T-helper 1 cell (primary cell): Measurements from ENCODE around the gene BPIFB1.

Source experiments
- DNase-seq, 5 donors: peaks; one replicate each; pipeline ENCODE4 v3.0.0-alpha.2; 2012 to 2020

The BPIFB1 gene

DNA sequence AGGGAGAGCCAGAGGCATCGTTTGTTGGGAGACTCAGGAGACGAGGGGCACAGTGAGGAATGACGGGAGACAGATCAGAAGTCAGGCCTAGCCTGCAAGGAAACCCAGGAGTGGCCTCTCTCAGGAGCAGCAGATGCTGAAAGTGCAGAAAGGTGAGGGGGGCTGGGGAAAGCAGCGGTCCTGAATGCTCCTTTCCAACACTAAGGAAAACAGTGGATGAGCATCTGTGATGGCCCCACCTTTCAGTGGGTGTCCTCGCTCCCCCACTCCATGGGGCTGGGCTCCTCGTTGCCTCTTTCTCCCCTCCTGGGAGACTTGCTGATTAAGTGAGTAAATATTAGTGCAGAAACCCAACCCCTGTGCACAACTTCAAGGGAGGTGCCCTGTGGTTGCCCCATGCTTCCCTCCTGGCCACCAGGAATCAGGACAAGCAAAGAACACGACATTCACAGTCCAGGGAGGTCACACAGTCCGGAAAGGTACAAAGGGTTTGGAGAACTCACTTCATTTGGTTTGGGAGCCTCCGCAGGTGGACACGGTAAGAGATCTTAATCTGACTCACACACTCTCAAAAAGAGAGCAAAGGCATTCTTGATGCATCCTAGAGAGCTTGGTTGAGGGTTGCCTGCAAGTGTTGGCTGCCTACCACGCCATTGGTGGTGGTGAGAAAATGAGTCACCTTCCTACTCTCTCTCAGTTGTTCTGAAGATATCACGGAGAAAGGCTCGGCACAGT lies 9.7 kb upstream of the BPIFB1 start:
- no peak for DNase-seq

DNA sequence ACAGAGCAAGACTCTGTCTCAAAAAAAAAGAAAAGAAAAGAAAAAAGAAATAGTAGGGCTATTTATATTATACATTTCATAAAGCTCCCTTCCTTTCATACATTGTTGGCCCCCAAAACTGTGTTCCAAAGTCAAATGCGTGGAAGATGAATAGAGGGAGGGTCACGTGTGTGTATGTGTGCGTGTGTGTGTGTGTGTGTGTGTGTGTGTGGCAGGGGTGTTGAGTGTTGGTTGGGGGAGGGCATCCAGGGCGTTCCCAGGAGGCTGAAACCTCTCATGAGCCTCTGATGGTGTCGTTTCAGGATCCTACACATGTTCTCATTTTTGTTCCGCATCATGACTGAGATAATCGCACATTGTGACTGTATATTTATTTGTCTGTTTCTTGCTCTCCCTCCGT lies 7.8 kb upstream of the BPIFB1 start:
- DNase-seq, result no peak

DNA sequence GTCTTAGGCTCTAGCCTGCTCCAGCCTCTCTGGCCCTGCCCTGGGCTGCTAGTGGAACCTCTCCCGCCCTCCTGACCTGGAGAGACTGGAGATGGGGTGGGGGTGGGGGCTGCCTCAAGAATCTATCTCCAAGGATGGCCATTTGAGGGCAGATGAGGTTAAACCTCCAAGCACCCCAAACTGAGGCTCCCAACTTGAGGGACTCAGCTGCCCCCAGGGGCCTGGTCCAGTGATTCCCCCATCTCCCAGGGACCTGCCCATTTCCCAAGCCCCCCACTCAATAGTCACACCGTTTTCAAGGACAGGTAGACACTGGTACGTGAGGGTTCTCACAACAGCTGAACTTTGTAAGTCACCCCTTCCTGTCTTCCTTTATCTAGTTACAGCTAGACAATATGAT lies 7.1 kb upstream of the BPIFB1 start:
- no peak for DNase-seq

DNA sequence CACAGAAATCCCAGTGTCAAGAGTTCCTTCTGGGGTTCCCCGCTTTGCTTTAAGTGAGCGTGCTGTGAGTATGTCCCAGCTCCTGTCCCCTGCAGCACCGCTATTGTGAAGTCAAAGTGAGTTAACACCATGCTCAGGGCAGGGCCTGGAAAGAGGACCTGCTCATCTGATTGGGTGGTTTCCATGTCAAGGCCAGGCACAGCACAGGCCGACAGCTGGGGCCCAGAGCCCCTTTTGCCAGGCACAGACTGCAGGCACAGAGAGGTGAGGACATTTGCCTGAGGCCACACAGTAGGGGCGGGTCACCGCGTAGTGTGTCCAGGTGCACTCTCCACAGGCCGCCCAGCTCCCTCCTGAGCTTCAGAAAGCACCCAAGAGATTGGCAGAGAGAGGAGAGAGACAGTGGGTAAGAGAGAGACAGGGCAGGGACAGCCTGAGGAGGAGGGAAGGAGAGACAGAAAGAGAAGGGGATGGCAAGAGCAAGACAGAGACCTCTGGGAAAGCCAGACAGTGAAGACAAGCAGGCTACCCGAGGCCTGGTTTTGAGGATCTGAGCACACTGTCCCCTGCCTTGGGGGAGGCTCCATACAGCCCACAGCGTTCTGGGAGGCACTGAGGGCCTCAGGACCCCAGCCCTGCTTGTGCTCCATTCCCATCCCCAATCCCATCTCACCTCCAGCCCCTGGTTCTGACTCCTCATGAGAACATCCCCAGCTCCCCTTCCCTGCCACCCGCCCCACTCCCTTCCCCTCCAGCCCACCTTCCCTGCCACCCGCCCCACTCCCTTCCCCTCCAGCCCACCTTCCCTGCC lies 6.5 kb upstream of the BPIFB1 start:
- no peak for DNase-seq

DNA sequence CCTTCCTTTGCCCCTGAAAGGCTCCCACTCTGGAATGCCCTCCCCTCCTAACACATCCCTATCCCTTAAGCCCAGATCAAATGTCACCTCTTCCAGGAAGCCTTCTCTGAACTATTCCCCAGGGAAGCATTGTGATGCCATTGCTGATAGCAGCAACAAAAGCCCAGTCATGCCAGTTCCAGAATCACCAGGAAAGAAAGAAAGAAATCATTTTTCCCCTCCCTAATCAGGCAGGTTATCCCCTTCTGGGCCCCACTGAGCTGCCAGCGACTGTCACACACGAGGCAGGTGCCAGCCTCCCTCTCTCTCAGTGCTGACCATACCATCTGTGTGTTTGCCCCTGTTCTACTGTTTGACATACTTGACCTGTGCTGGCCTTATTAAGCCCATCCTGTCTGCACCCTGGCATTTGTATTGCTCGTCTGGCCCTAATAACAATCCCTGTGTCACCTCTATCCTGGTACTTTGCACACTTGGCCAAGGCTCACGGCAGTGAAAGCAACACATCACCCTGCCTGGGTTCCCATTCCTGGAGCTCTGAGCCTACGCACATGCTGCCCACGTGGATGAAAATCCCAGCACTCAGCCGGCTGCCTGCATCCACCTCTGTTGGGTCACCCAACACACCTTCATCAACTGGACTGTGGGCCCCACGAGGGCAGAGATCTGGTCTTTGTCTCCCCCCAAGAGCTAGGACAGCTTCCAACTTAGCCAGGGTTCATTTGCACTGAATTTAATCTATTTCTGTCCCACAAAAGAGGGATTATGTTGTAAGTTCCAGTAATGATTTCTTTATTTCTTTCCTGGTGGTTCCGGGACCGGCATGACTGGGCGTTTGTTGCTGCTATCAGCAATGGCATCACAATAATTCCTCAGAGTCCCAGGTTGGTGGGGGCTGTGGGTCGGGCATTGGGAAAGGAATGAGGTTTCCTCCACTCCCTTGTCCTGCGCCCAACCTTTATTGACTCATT lies 5.3 kb upstream of the BPIFB1 start:
- DNase-seq, result no peak

DNA sequence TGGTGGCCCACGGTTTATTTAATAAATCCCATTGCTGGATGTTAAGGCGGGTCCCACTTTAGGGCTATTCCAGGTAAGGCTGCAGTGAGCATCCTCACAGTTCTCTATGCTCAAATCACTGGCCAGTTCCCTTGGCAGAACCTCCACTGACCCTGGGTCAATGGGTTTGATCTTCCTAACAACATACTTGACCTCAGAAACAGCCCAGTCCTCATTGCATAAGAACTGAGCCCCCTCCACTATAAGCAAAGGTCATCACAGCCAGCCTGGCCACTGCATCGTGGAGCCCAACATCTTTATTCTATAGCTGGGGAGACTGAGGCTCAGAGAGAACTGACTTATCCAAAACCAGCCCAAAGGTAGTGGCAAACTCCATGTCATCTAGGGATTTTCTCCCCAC lies 4.3 kb upstream of the BPIFB1 start:
- DNase-seq, result no peak

DNA sequence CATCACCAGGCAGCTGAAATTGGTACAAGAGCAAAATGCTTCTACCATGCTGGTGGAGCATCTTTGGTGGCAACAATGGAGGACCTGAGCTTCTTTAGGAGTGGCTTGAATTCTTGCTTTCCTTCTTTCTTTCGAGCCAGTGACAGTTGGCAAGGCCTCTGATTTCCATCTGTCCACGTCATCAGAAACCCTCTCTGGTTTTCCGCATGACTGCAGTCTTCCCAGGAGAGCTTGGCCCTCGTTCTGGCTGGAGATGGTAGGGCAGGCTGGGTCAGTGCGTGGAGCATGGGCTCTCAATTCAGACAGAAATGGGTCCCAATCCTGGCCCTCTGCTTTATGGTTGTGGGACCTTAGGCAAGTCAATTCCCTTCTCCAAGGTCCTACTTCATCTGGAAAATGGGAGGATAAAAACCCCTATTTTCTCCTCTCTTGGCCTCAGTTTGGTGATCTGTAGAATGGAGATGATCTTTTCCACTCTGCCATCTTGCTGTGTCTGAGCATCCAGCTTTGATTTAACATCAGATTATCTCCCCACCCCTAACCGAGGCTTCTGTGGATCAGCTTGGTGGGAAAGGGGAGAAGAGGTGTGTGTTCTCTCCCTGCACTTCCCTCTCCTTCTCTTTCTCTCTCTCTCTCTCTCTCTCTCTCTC lies 3.6 kb upstream of the BPIFB1 start:
- no peak for DNase-seq

DNA sequence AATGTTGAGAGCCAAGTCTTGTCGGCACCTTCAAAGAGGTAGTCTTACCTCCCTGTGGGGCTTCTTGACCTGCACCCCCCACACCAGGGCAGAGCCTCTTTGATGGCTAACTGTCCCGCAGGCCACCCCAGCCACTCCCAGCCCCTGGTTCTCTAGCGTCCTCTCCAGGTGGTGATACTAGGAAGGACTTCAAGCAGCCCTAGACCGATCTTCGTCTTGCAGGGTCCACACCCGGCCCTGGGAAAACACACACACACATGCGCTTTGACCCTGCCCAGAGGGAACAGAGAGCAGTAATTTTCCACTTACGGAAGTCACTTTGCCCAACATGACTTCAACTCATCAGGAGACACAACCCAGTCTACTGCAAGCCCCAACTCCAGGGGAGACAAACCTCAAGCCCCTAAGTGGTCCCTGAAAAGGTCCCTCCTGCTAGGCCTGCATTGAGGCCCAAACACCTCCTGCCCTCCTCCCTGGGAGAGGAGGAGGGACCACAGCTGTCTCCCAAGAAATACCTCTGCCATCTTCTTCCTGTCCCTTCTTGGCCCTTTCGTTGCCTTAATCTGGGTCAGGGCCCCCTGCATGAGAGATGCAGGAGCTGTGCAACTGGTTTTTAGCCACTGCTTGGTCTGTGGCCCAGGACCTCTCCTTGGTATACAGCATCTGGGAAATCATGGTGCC lies 2.9 kb upstream of the BPIFB1 start:
- no peak for DNase-seq

DNA sequence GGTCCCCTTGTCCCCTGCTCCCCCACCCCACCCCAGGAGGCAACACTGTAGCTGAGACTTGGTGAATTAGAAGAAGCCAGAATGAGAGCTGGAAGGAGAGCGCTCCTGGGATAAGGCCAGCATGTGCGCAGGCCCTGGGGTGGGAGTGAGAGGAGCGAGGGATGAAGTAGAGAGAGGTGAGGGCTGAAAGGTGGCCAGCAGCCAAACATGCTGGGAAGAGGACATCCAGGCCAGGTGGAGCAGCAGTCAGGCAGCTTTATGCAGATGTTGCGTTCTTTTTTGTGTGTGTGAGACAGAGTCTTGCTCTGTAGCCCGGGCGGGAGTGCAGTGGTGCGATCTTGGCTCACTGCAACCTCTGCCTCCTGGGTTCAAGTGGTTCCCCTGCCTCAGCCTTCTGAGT lies 2.2 kb upstream of the BPIFB1 start:
- DNase-seq, result no peak

DNA sequence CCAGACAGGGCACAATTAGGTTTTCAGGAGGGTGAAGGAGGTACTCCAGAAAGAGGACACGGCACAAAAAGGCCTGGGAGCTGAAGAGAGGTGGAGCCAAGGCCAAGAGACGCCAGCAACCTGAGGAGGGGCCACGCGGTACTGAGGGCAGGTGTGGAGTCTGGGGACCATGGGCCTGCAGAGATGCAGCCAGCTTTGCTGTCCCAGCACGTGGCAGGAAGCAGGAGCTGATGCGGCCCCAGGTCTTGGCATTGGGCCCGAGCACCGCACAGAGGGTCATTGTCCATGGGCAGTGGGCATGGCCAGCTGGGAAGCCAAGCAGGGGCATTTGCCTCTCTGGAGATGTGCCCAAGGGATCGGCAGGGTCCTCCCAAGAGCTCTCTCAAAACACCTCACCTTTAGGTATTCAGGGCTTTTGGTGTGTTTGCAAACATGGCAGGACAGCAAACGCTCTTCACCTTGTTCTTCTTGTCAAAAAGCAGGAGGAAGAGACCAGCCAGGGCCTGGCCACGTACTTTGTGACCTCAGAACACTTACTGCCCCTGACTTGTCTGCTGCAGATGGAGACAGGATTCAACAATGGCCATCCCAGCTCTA lies 1.4 kb upstream of the BPIFB1 start:
- DNase-seq, result no peak

DNA sequence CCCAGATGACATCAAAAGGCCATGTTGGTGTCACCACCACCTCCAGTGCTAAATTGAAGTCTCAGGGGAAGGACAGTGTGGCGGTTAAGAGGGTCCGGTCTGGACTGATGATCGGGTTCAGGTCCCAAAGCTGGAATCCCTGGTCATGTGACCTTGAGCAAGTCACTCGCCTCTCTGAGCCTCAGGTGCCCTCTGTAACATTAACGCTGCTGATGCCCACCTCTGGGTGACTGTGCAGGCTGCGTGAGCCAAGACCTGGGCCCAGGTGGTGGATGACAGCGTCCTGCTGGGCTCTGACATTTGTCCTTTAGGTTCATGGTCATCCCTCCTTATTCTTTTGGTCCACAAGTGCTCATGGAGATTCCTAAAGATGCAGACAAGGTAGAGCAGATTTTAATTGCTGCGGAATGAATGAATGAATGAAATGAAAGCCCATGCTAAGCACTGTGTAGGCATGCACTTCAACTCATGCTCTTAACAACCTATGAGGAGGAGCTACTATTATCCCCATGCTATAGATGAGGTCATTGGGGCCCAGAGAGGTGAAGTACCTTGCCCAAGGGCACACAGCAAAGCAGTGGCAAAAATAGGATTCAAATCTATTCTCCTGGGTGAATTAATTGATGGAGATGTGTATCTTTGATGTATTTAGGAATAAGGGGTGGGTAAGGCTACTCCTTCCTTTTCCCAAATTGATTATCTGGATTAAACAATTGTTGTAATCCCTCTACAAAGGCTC lies 649 bp upstream of the BPIFB1 start:
- DNase-seq, result no peak

DNA sequence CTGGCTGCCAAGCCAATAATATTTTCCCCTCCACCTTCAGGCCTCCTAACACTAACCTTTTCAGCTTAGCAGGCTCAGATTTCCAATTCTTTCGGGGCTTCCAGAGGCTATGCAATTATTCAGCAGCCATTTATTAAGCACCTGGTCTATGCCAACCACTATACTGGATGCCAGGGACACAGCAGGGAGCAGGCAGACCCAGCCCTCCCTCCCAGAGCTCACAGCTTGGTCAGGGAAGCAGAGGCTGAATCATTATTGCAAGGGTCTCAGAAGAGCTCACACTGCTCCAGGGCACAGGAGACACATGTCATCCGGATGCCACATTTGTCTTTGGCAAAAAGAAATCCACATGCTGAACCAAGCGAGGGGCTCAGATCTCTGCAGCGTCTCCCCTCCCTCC lies 1.3 kb downstream of the BPIFB1 start:
- no peak for DNase-seq

DNA sequence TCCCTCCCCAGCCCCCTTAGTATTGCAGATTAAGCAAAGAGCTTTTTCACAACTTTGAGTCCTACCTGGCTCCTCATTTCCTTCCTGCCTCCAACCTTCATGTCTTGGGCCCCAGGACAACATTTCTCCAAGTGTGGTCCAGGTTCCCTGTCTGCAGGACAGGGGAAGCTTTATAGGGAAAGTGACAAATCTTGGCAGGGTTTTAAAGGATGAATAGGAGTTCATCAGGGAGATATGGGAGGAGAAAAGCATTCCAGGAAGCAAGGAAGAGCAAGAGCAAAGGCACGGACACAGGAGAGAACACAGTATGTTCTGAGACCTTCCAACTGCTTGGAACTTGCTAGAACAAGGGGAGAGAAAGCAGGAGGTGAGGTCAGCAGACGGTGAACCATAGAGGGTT lies 1.9 kb downstream of the BPIFB1 start:
- no peak for DNase-seq

DNA sequence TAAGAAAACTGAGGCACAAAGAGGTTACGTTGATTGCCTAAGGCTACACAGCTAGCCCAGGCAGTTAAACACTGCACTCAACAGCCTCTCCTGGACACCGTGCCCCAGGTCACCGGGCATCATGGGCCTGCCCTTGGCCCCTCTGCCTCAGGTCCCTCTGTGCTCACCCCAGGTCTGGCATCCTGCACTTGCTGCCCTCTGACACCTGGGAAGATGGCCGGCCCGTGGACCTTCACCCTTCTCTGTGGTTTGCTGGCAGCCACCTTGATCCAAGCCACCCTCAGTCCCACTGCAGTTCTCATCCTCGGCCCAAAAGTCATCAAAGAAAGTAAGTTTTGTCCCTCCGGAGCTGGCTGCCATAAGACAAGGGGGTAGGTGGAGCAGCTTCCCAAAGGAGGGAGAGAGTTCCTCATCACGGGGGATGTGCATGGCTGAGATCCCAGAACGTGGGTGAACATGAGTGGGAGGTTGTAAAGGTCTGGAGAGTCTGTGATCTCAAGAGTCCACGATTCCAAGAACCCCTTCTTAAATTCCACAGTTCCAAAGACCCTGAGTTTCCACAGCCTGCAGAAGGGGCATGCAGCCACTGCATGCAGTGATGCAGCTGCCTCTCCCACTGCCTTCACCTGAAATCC lies 3.0 kb downstream of the BPIFB1 start:
- DNase-seq, result no peak

DNA sequence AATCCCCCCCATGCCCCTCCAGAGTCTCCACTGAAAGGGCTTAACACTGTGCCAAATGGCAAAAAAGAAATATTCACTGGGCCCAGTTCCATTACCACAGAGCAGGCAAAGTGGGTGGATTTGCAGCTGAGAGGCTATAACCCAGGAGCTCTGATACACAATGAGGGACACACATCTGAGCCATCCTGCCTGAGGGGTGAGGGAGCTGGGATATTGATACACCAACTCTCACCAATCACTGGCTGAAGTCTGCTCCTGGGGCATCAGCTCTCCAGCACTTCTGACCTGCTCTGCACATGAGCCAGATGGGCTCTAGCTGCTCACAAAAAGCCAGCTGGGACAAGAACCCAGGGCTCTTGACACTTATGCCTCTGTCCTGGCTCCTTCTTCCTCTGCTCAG lies 4.9 kb downstream of the BPIFB1 start:
- no peak for DNase-seq

DNA sequence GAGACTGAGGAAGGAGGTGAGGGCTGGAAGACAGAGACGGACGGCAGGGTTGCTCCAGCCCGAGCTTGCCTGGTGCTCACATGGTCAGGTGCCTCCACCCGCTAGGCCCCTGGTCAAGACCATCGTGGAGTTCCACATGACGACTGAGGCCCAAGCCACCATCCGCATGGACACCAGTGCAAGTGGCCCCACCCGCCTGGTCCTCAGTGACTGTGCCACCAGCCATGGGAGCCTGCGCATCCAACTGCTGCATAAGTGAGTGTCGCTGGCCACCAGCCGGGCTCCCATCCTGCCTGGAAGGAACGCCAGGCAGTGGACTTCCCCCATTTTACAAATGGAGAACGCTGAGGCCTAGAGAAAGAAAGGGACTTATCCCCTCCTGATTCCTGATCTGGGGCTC lies 7.8 kb downstream of the BPIFB1 start:
- no peak for DNase-seq

DNA sequence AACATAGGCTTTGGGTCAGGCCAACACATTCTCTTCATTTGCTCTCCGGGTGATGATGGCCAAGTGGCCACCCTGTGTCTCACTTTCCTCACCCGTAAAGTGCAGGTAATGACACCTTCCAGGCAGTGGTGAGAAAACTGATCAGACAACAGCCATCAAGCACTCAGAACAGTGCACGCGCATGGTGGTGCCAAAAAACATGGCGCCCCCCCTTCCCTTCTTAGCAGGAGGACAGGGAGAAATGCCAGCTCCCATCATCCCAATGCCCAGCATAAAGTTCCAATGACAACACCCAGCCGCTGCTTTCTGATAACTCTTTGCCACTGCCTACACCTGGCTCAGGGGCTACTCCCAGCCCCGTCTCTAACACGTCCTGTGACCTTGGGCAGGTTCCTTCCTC lies 8.4 kb downstream of the BPIFB1 start:
- DNase-seq, result no peak

DNA sequence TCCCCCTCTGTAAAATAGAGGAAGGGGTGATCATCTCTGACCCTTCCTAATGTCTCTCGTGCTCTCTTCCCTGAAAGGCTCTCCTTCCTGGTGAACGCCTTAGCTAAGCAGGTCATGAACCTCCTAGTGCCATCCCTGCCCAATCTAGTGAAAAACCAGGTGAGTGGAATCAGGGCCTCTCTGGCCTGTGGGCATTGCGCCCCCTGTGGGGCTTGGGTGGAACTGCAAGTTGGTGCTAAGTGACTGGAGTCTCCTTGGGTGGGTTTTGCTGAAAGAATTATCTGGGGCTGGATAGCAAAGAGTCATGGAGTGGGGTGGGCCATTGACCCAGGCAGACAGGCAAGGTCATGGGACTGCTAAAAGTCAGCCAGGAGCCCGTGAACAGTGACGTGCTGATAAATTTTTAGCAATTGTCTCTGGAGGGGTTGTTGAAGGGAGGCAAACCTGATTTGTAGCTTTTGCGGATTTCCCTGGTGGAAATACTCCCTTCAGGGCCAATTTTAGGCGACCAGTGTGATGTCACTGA lies 8.9 kb downstream of the BPIFB1 start:
- DNase-seq, result peak; percentile 24 to 58 (median 40)

DNA sequence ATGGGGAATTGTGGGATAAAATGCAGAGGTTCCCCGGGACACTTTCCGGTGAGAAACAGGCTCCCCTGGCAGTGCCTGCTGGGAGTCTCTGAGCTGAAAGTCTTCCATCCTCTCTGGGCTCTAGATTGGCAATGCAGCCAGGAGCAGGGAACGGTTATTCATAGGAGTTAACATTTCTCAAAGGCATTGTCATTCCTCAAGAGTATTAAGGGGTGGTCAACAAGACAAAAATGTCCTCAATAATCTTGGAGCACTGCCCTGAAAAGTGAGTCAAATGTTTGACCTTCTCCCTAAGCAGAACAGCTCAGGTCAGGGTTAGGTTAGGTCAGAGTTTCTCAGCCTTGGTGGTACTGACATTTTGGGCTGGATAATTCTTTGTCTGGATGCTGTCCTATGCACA lies 13.2 kb downstream of the BPIFB1 start:
- DNase-seq, result no peak

DNA sequence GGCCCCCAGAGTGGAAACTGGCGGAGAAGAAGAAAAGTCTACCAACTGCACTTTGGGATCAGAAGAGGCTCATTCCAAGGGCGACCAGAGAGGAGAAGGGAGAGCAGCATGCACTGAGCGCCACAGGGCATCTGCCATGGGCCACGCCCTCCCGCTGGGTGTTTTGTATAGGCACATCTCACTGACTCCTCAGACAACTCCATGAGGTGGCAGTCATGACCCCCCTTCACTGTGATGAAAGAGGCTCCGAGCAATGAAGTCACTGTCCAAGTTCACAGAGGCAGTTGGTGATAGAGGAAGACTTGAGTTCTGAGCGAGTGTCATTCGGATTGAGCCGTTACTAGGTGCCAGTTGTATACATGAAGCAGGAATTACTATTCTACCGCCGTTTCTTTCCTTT lies 15.4 kb downstream of the BPIFB1 start:
- no peak for DNase-seq
